ENCODE measurements around the gene ERN1.

DNA sequence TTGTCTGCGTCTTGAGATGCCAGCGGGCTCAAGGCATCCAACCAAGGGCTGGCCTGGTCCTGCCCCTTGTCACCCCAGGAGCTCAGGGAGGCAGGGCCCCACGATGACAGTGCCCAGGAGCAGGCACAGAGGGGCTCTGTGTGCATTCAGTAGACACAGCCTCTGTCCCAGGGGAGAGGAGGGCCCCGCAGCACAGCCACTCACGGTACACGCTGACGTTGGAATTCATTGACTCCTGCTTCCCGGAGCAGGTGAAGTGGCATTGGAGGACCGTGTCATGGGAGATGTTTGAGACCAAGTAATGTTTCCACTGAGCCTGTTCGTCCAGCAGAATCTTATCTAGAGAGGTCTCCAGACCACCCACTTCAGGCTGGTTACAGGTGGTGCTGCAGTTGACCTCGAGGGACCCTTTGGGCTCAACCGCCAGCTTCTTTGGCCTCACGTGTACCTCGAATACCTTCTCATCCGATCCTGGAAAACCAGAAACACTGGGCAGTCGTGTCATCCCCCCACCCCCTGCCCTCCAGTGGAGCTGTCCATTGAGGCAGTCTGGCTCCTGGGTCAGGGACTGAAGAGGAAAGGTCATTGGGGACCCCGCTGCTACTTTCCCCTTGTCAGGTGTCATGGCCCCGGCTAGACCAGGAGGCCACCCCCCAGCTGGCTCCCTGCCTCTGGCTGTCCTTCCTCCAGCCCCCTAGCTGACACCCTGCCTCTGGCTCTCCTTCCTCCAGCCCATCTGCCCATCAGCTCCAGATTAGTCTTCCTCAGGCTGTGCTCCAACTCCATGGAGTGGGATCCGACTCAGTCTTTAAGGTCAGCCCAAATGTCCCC is 124.8 kb downstream of the ERN1 start:
- TF ChIP-seq, protein P1, sequence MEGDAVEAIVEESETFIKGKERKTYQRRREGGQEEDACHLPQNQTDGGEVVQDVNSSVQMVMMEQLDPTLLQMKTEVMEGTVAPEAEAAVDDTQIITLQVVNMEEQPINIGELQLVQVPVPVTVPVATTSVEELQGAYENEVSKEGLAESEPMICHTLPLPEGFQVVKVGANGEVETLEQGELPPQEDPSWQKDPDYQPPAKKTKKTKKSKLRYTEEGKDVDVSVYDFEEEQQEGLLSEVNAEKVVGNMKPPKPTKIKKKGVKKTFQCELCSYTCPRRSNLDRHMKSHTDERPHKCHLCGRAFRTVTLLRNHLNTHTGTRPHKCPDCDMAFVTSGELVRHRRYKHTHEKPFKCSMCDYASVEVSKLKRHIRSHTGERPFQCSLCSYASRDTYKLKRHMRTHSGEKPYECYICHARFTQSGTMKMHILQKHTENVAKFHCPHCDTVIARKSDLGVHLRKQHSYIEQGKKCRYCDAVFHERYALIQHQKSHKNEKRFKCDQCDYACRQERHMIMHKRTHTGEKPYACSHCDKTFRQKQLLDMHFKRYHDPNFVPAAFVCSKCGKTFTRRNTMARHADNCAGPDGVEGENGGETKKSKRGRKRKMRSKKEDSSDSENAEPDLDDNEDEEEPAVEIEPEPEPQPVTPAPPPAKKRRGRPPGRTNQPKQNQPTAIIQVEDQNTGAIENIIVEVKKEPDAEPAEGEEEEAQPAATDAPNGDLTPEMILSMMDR (conservative IDR thresholded peaks at IDR 0.05) = no peak
- TF ChIP-seq ZFX (IDR thresholded peaks at IDR 0.05) = no peak
